HCT116 (cell line): Measurements from ENCODE around the gene FAM110D. TPM values are rescaled to one million over a fixed set of nuclear protein-coding genes. Genes with fewer than 3 reads are reported as not detected.

Source experiments
- ATAC-seq: fragments of 200-7000 bp; cut with Tn5 transposase; 2 replicates; pipeline ENCODE4 v1.9.1; 2020; ENCODE audit warnings: mild to moderate bottlenecking, moderate library complexity
- BruUV-seq: library from RNA; stranded (reverse); fragments of 400-500 nt; replicated peaks from 2 replicates; lab custom pipeline; 2021; lab: Mats Ljungman, UMichigan
- CTCF ChIA-PET: fragments of 300-600 bp; sonication (Branson Sonifier 250); formaldehyde crosslinking; loops from one replicate; lab custom pipeline; 2021; ENCODE audit warnings: antibody characterized with exemption; lab: Charles Lee
- POLR2A ChIA-PET: fragments of 300-600, 350-600 bp; sonication (Branson Sonifier 250); formaldehyde crosslinking; loops from one replicate; lab custom pipeline; 2021; ENCODE audit warnings: antibody characterized with exemption; lab: Charles Lee
- RAD21 ChIA-PET, 2 experiments: fragments of 300-600 bp; sonication (Branson Sonifier 250); formaldehyde crosslinking; loops; one replicate each; lab custom pipeline; 2023; ENCODE audit warnings: low total read pairs in 2 of 2; ENCODE audit not compliant: uncharacterized antibody in 2 of 2, unreplicated experiment in 2 of 2, low non-redundant PET in 1 of 2; lab: Charles Lee
- DNase-seq: peaks from one replicate; pipeline ENCODE4 v3.0.0-alpha.2; 2010; ENCODE audit warnings: low read depth, low spot score
- H2AFZ ChIP-seq: fragments of 200-600 bp; shearing (Covaris generic), sonication (generic); 2 replicates; pipeline ENCODE4 v1.6.1; 2017; ENCODE audit warnings: low read depth, mixed run types, mixed read lengths, antibody characterized with exemption, low read length; ENCODE audit not compliant: poor library complexity, severe bottlenecking
- H3K27ac ChIP-seq: 2 replicates; pipeline ENCODE4 v1.5.1; 2012; ENCODE audit warnings: low read depth, low read length
- H3K27me3 ChIP-seq: fragments of 200-600 bp; sonication (generic); 2 replicates; pipeline ENCODE4 v1.6.1; 2016; ENCODE audit warnings: mixed run types, low read length, mixed read lengths; ENCODE audit not compliant: insufficient read depth
- H3K36me3 ChIP-seq, 2 experiments: fragments of 200-500 bp in 1 of 2; fragments of 200-600 bp in 1 of 2; sonication (Bioruptor generic) in 1 of 2; sonication (generic) in 1 of 2; 2 replicates each; pipeline versions ENCODE4 v1.5.1 to v1.6.1; 2014 to 2016; ENCODE audit warnings: low read length in 2 of 2, inconsistent platforms in 1 of 2, mixed read lengths in 1 of 2, mixed run types in 1 of 2; ENCODE audit not compliant: insufficient read depth in 2 of 2, control insufficient read depth in 1 of 2
- H3K4me1 ChIP-seq, 2 experiments: fragments of 200-600 bp in 1 of 2; sonication (generic) in 1 of 2; 2 replicates each; pipeline versions ENCODE4 v1.5.1 to v1.6.1; 2012 to 2017; ENCODE audit warnings: low read length in 2 of 2, inconsistent platforms in 1 of 2, mild to moderate bottlenecking in 1 of 2, mixed read lengths in 1 of 2, mixed run types in 1 of 2, moderate library complexity in 1 of 2; ENCODE audit not compliant: insufficient read depth in 2 of 2, control insufficient read depth in 1 of 2
- H3K4me2 ChIP-seq: fragments of 200-600 bp; sonication (generic); 2 replicates; pipeline ENCODE4 v1.6.1; 2017; ENCODE audit warnings: mixed run types, low read length, mixed read lengths
- H3K4me3 ChIP-seq, 2 experiments: fragments of 200-600 bp in 1 of 2; sonication (generic) in 1 of 2; replicated peaks in 1 of 2; 2 replicates each; pipeline ENCODE4 v1.5.1; 2011 to 2016; ENCODE audit warnings: low read length in 2 of 2, control low read depth in 1 of 2, low read depth in 1 of 2, mild to moderate bottlenecking in 1 of 2, mixed read lengths in 1 of 2, mixed run types in 1 of 2
- H3K79me2 ChIP-seq: fragments of 200-600 bp; sonication (generic); 2 replicates; pipeline ENCODE4 v1.6.1; 2017; ENCODE audit warnings: mild to moderate bottlenecking, mixed run types, low read length, moderate library complexity, mixed read lengths; ENCODE audit not compliant: insufficient read depth
- H3K9ac ChIP-seq: fragments of 200-600 bp; sonication (generic); 2 replicates; pipeline ENCODE4 v1.6.1; 2016; ENCODE audit warnings: low read length, mixed read lengths
- H3K9me2 ChIP-seq: fragments of 200-600 bp; sonication (generic), shearing (Covaris generic); 2 replicates; pipeline ENCODE4 v1.6.1; 2017; ENCODE audit warnings: mixed run types, mild to moderate bottlenecking, moderate library complexity; ENCODE audit not compliant: insufficient read depth
- H3K9me3 ChIP-seq, 2 experiments: fragments of 200-500 bp in 1 of 2; fragments of 200-600 bp in 1 of 2; sonication (Bioruptor generic) in 1 of 2; sonication (generic) in 1 of 2; 2 replicates each; pipeline ENCODE4 v1.6.1; 2014 to 2017; ENCODE audit warnings: low read length in 2 of 2, mixed read lengths in 2 of 2, inconsistent platforms in 1 of 2, low read depth in 1 of 2, mild to moderate bottlenecking in 1 of 2, mixed run types in 1 of 2, moderate library complexity in 1 of 2; ENCODE audit not compliant: control insufficient read depth in 1 of 2, insufficient read depth in 1 of 2
- H4K20me1 ChIP-seq: fragments of 200-600 bp; sonication (generic), shearing (Covaris generic); 2 replicates; pipeline ENCODE4 v1.6.1; 2017; ENCODE audit warnings: mixed run types, mild to moderate bottlenecking, moderate library complexity; ENCODE audit not compliant: insufficient read depth
- ELF1 ChIP-seq: IDR thresholded peaks from 2 replicates; pipeline ENCODE4 v1.6.1; 2012; ENCODE audit warnings: low read depth, borderline replicate concordance
- EZH2 ChIP-seq: fragments of 200-600 bp; sonication (generic); IDR thresholded peaks from 2 replicates; pipeline ENCODE4 v1.6.1; 2017; ENCODE audit warnings: antibody characterized with exemption, mixed run types
- FOSL1 ChIP-seq: IDR thresholded peaks from 2 replicates; pipeline ENCODE4 v1.6.1; 2012; ENCODE audit warnings: low read depth
- JUND ChIP-seq: IDR thresholded peaks from 2 replicates; pipeline ENCODE4 v1.6.1; 2012
- POLR2A ChIP-seq: IDR thresholded peaks from 2 replicates; pipeline ENCODE4 v1.7.0; 2011; ENCODE audit warnings: borderline replicate concordance; ENCODE audit not compliant: insufficient read depth, insufficient read length; ENCODE audit errors: extremely low read depth
- POLR2AphosphoS5 ChIP-seq: IDR thresholded peaks from 2 replicates; pipeline ENCODE4 v1.6.1; 2011; ENCODE audit warnings: mild to moderate bottlenecking, low read depth, low read length, moderate library complexity
- SIN3A ChIP-seq: IDR thresholded peaks from 2 replicates; pipeline ENCODE4 v1.6.1; 2012; ENCODE audit warnings: low read depth
- SRF ChIP-seq: IDR thresholded peaks from 2 replicates; pipeline ENCODE4 v1.6.1; 2012; ENCODE audit warnings: low read depth
- TCF7L2 ChIP-seq: IDR thresholded peaks from 2 replicates; pipeline ENCODE4 v1.7.0; 2011; ENCODE audit warnings: borderline replicate concordance, inconsistent platforms; ENCODE audit not compliant: insufficient read depth, insufficient read length; ENCODE audit errors: extremely low read depth
- YY1 ChIP-seq: IDR thresholded peaks from 2 replicates; pipeline ENCODE4 v1.6.1; 2011; ENCODE audit warnings: low read length, low read depth, moderate library complexity, mild to moderate bottlenecking; ENCODE audit not compliant: insufficient replicate concordance; ENCODE audit errors: extremely low read depth
- ZNF274 ChIP-seq: fragments of 200-500 bp; sonication (Bioruptor generic); IDR thresholded peaks from 2 replicates; pipeline ENCODE4 v1.6.1; 2014; ENCODE audit warnings: mild to moderate bottlenecking, low read depth, low read length, inconsistent platforms
- intact Hi-C: fragments of 100-400 bp; cut with micrococcal nuclease; formaldehyde crosslinking; loops from 2 replicates; pipeline ENCODE4 v1.10.0; 2022
- total RNA-seq: library from RNA; stranded (reverse); gene quantifications from one replicate; pipeline ENCODE4 v1.2.1, GENCODE V29; 2021; ENCODE audit not compliant: unreplicated experiment
- TF ChIP-seq, protein P1 (sequence below): IDR thresholded peaks from 2 replicates; pipeline ENCODE4 v1.6.1; 2012

The FAM110D gene
- total RNA-seq, 1 experiment from 2014 or later, result 0.34 TPM

DNA sequence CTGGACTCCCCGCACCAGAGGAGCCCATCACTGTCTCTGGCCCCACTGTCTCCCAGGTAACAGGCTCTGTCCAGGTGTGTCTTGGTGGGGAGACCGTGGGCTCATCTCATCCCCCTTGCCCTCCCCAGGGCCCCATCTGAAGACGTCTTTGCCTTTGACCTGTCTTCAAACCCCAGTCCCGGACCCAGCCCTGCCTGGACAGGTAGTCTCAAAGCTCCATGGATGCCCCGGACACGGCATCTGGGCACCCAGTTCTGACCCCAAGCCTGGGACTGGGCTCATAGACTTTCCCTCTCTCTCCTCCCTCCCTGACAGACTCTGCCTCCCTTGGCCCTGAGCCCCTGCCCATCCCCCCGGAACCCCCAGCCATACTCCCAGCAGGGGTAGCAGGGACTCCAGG is 25.2 kb downstream of the FAM110D start:
- Histone ChIP-seq H3K9me2 (no peaks in the 10 kb centered on the region), H3K4me3 (no peak overlapping the region), H3K9me3 (no peaks in the 10 kb centered on the region), H4K20me1 (no peaks in the 10 kb centered on the region), H2AFZ (no peak overlapping the region), H3K27ac (no peak overlapping the region), H3K9ac (no peak overlapping the region), H3K4me2 (no peak overlapping the region), H3K4me1 (peaks cover 0 to 6% of the 10 kb centered on the region in 2 experiments; a peak in 2 of 4 replicates), H3K36me3 (no peaks in the 10 kb centered on the region; a peak in 1 of 4 replicates), H3K79me2 (no peaks in the 10 kb centered on the region), H3K27me3 (no peaks in the 10 kb centered on the region)
- DNase-seq, result no peak
- no peak for ATAC-seq
- no TSS peak for BruUV-seq
- ChIA-PET POLR2A (no interaction called here), RAD21 (no interaction called here), CTCF (interaction anchor here (1.4 kb wide), 1 partner anchor 14 kb away, joined by 3 read pairs; the partner anchor contains the start of gene ZNF593)
- intact Hi-C loops, result no loop called here
- TF ChIP-seq EZH2 (no peak), JUND (no peak), TCF7L2 (no peak), POLR2AphosphoS5 (no peak), SIN3A (no peak), POLR2A (no peak), FOSL1 (no peak), YY1 (no peak), SRF (no peak)
- TF ChIP-seq, protein P1, sequence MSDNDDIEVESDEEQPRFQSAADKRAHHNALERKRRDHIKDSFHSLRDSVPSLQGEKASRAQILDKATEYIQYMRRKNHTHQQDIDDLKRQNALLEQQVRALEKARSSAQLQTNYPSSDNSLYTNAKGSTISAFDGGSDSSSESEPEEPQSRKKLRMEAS, result no peak

DNA sequence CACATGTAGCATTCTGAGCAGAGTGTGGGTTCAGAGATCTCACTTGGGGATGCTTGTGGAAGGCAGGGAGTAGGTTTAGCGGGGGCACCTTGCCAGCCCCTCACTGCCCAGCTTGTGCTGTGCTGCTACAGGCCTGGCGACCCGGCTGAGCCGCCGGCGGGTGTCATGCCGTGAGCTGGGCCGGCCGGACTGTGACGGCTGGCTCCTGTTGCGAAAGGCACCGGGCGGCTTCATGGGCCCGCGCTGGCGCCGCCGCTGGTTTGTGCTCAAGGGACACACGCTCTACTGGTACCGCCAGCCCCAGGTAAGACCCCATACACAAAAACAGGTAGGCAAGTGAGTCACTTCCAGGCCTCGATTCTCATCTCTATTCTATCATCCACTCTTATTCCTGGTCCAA is 26.0 kb downstream of the FAM110D start:
- no peak for ATAC-seq
- H3K9ac ChIP-seq, result no peak overlapping the region
- TF ChIP-seq ZNF274 (no peak), ELF1 (no peak), SRF (no peak), POLR2A (no peak)
- TF ChIP-seq, all 23 proteins: peak for 0

More for the DNA sequence above, 26.0 kb downstream of the FAM110D start:
- Histone ChIP-seq H3K4me2 (no peak overlapping the region), H3K27ac (no peak overlapping the region), H3K4me3 (no peak overlapping the region), H3K79me2 (no peaks in the 10 kb centered on the region), H3K36me3 (no peaks in the 10 kb centered on the region; a peak in 1 of 4 replicates), H3K27me3 (no peaks in the 10 kb centered on the region), H2AFZ (no peak overlapping the region), H3K4me1 (peaks cover 0 to 6% of the 10 kb centered on the region in 2 experiments; a peak in 2 of 4 replicates), H3K9me3 (no peaks in the 10 kb centered on the region), H3K9me2 (no peaks in the 10 kb centered on the region), H4K20me1 (no peaks in the 10 kb centered on the region)
- BruUV-seq, result no TSS peak
- intact Hi-C loops, result no loop called here
- CTCF ChIA-PET, result interaction anchor here (1.4 kb wide), 1 partner anchor 15 kb away, joined by 3 read pairs; the partner anchor contains the start of gene ZNF593
- DNase-seq, result no peak
- POLR2A ChIA-PET, result no interaction called here
- RAD21 ChIA-PET, result no interaction called here
